H9 (cell line): ENCODE results near the gene MYL9. TPM values are rescaled to one million over a fixed set of nuclear protein-coding genes. Genes with fewer than 3 reads are reported as not detected.

Experiments used
- DNase-seq: peaks from one replicate; pipeline ENCODE4 v3.0.0-alpha.2; 2017
- H2AFZ ChIP-seq: one replicate; pipeline ENCODE4 v1.6.1; 2013; ENCODE audit warnings: mild to moderate bottlenecking, low read length, control low read depth, moderate library complexity
- H2AK5ac ChIP-seq: 2 replicates; pipeline ENCODE4 v1.6.1; 2013; ENCODE audit warnings: low read length, control low read depth, mixed read lengths; ENCODE audit not compliant: insufficient read length
- H2BK120ac ChIP-seq: one replicate; pipeline ENCODE4 v1.6.1; 2013; ENCODE audit warnings: low read depth, mild to moderate bottlenecking, low read length, control low read depth, inconsistent platforms; ENCODE audit not compliant: poor library complexity, severe bottlenecking
- H2BK12ac ChIP-seq: 2 replicates; pipeline ENCODE4 v1.6.1; 2013; ENCODE audit warnings: low read length, control low read depth, mixed read lengths, low read depth; ENCODE audit not compliant: insufficient read length
- H2BK15ac ChIP-seq: 2 replicates; pipeline ENCODE4 v1.6.1; 2013; ENCODE audit warnings: low read depth, low read length, control low read depth
- H2BK20ac ChIP-seq: one replicate; pipeline ENCODE4 v1.6.1; 2013; ENCODE audit warnings: low read depth, mild to moderate bottlenecking, low read length, control low read depth, inconsistent platforms; ENCODE audit not compliant: poor library complexity, severe bottlenecking
- H2BK5ac ChIP-seq: 2 replicates; pipeline ENCODE4 v1.6.1; 2013; ENCODE audit warnings: low read length, control low read depth, mixed read lengths; ENCODE audit not compliant: insufficient read length
- H3K14ac ChIP-seq: 2 replicates; pipeline ENCODE4 v1.6.1; 2013; ENCODE audit warnings: low read length, control low read depth; ENCODE audit not compliant: insufficient read depth
- H3K18ac ChIP-seq: 2 replicates; pipeline ENCODE4 v1.6.1; 2013; ENCODE audit warnings: low read depth, mild to moderate bottlenecking, mixed read lengths, low read length, control low read depth; ENCODE audit not compliant: insufficient read length
- H3K23ac ChIP-seq: 2 replicates; pipeline ENCODE4 v1.6.1; 2013; ENCODE audit warnings: low read length, control low read depth, mixed read lengths, low read depth; ENCODE audit not compliant: insufficient read length
- H3K23me2 ChIP-seq: 2 replicates; pipeline ENCODE4 v1.6.1; 2013; ENCODE audit warnings: low read depth, mild to moderate bottlenecking, mixed read lengths, low read length, control low read depth; ENCODE audit not compliant: insufficient read length, poor library complexity, severe bottlenecking
- H3K27ac ChIP-seq: 2 replicates; pipeline ENCODE4 v1.5.1; 2013; ENCODE audit warnings: low read length, control low read depth, mixed read lengths, low read depth; ENCODE audit not compliant: insufficient read length
- H3K27me3 ChIP-seq: 2 replicates; pipeline ENCODE4 v1.6.1; 2013; ENCODE audit warnings: low read length, control low read depth, inconsistent platforms; ENCODE audit not compliant: insufficient read depth
- H3K4ac ChIP-seq: 2 replicates; pipeline ENCODE4 v1.6.1; 2013; ENCODE audit warnings: low read depth, mild to moderate bottlenecking, control low read depth, inconsistent platforms, low read length, moderate library complexity
- H3K4me1 ChIP-seq: 2 replicates; pipeline ENCODE4 v1.6.1; 2013; ENCODE audit warnings: low read length, control low read depth, inconsistent platforms; ENCODE audit not compliant: insufficient read depth
- H3K4me2 ChIP-seq: 2 replicates; pipeline ENCODE4 v1.6.1; 2013; ENCODE audit warnings: low read length, control low read depth, mixed read lengths; ENCODE audit not compliant: insufficient read length, insufficient read depth
- H3K56ac ChIP-seq: 2 replicates; pipeline ENCODE4 v1.6.1; 2013; ENCODE audit warnings: low read depth, mild to moderate bottlenecking, mixed read lengths, low read length, control low read depth; ENCODE audit not compliant: insufficient read length
- H3K79me1 ChIP-seq: 2 replicates; pipeline ENCODE4 v1.6.1; 2013; ENCODE audit warnings: low read depth, mild to moderate bottlenecking, moderate library complexity, low read length, control low read depth, inconsistent platforms; ENCODE audit not compliant: insufficient read depth, poor library complexity, severe bottlenecking
- H3K79me2 ChIP-seq: 2 replicates; pipeline ENCODE4 v1.6.1; 2013; ENCODE audit warnings: low read length, control low read depth, inconsistent platforms; ENCODE audit not compliant: insufficient read depth
- H3K9ac ChIP-seq: 2 replicates; pipeline ENCODE4 v1.6.1; 2013; ENCODE audit warnings: low read length, control low read depth, mixed read lengths; ENCODE audit not compliant: insufficient read length; ENCODE audit errors: extremely low read depth
- H3K9me3 ChIP-seq: one replicate; pipeline ENCODE4 v1.6.1; 2013; ENCODE audit warnings: low read depth, low read length, inconsistent platforms; ENCODE audit not compliant: control insufficient read depth
- H3T11ph ChIP-seq: one replicate; pipeline ENCODE4 v1.6.1; 2013; ENCODE audit warnings: mild to moderate bottlenecking, low read length, control low read depth, inconsistent platforms
- H4K20me1 ChIP-seq: one replicate; pipeline ENCODE4 v1.6.1; 2013; ENCODE audit not compliant: control insufficient read depth, insufficient read length, insufficient read depth
- H4K5ac ChIP-seq: 2 replicates; pipeline ENCODE4 v1.6.1; 2013; ENCODE audit warnings: low read depth, mild to moderate bottlenecking, mixed read lengths, low read length, control low read depth; ENCODE audit not compliant: insufficient read length
- H4K8ac ChIP-seq: replicated peaks from 2 replicates; pipeline ENCODE4 v1.6.1; 2013; ENCODE audit warnings: low read length, control low read depth, mixed read lengths, low read depth; ENCODE audit not compliant: insufficient read length
- H4K91ac ChIP-seq: 2 replicates; pipeline ENCODE4 v1.6.1; 2013; ENCODE audit warnings: low read depth, mild to moderate bottlenecking, moderate library complexity, mixed read lengths, low read length, control low read depth; ENCODE audit not compliant: insufficient read length
- H3K27ac Mint-ChIP-seq, 3 experiments: 2 replicates in 2 of 3; 3 replicates in 1 of 3; pipeline ENCODE4 v1.8.0; 2020 to 2021; ENCODE audit warnings: mixed read lengths in 3 of 3, mild to moderate bottlenecking in 1 of 3, moderate library complexity in 1 of 3
- H3K27me3 Mint-ChIP-seq: 2 replicates; pipeline ENCODE4 v1.8.0; 2021; ENCODE audit warnings: low read depth, mild to moderate bottlenecking, moderate library complexity, mixed read lengths
- H3K36me3 Mint-ChIP-seq, 3 experiments: 2 replicates in 2 of 3; 3 replicates in 1 of 3; pipeline ENCODE4 v1.8.0; 2020 to 2021; ENCODE audit warnings: low read depth in 3 of 3, mixed read lengths in 3 of 3; ENCODE audit not compliant: insufficient read depth in 1 of 3
- H3K4me1 Mint-ChIP-seq, 2 experiments: 2 replicates each; pipeline ENCODE4 v1.8.0; 2020; ENCODE audit warnings: mixed read lengths in 2 of 2
- H3K4me3 Mint-ChIP-seq, 2 experiments: 2 replicates in 1 of 2; 3 replicates in 1 of 2; pipeline ENCODE4 v1.8.0; 2020 to 2021; ENCODE audit warnings: mild to moderate bottlenecking in 2 of 2, mixed read lengths in 2 of 2, moderate library complexity in 1 of 2
- H3K9me3 Mint-ChIP-seq, 2 experiments: 2 replicates in 1 of 2; 3 replicates in 1 of 2; pipeline ENCODE4 v1.8.0; 2020; ENCODE audit warnings: mild to moderate bottlenecking in 2 of 2, mixed read lengths in 2 of 2, moderate library complexity in 1 of 2
- WGBS: extraction: QIAGEN DNeasy Blood & Tissue Kit; methylation state at CpG from one replicate; pipeline ENCODE4 v1.1.7; 2013; ENCODE audit warnings: missing lambda C conversion rate, low lambda C conversion rate, mixed read lengths; ENCODE audit not compliant: insufficient read length; ENCODE audit errors: extremely low coverage; 5-methylcytosine and 5-hydroxymethylcytosine counted together
- total RNA-seq: library from RNA; stranded (reverse); gene quantifications from 2 replicates; pipeline ENCODE4 v1.2.1, GENCODE V29; 2021
- TF ChIP-seq, protein P1 (sequence below): fragments of 200-600 bp; sonication (generic); conservative IDR thresholded peaks from 3 replicates; pipeline ENCODE4 v1.8.0; 2021; ENCODE audit warnings: antibody characterized with exemption, mild to moderate bottlenecking

Gene MYL9
- total RNA-seq, 1 experiment from 2014 or later, result 218 TPM

DNA sequence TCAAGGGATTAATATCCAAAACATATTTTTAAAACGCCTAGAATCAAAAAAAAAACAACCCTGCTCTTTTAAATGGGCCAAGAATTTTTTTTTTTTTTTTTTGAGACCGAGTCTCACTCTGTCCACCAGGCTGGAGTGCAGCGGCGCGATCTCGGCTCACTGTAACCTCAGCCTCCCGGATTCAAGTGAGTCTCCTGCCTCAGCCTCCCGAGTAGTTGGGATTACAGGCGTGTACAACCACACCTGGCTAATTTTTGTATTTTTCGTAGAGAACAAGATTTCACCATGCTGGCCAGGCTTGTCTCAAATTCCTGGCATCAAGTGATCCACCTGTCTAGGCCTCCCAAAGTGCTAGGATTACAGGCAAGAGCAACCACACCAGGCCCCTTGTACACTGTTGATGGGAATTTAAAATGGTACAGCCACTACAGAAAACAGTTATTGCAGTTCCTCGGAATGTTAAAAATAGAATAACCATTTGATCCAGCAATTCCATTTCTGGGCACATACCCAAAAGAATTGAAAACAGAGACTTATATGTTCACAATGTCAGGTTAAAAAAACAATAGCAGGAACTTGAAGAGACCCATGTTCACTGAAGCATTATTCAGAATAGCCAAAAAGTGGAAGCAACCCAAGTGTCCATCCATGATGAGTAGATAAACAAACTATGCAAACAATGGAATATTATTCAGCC lies 3.1 kb upstream of the MYL9 start:
- no peaks in the 10 kb centered on the region for H3K27me3 ChIP-seq
- no peak overlapping the region for H3K23ac ChIP-seq
- no peak overlapping the region for H2BK12ac ChIP-seq
- no peak overlapping the region for H3K14ac ChIP-seq
- peaks cover 23 to 28% of the 10 kb centered on the region in 2 experiments for H3K4me1 Mint-ChIP-seq
- H2AFZ ChIP-seq, result no peak overlapping the region
- no peak overlapping the region for H3K4me2 ChIP-seq
- no peak overlapping the region for H3T11ph ChIP-seq
- H2BK120ac ChIP-seq, result no peak overlapping the region
- H4K8ac ChIP-seq, result no peak overlapping the region
- no CpG with 5 or more reads among the region's 11 CpGs for WGBS
- TF ChIP-seq, protein P1, sequence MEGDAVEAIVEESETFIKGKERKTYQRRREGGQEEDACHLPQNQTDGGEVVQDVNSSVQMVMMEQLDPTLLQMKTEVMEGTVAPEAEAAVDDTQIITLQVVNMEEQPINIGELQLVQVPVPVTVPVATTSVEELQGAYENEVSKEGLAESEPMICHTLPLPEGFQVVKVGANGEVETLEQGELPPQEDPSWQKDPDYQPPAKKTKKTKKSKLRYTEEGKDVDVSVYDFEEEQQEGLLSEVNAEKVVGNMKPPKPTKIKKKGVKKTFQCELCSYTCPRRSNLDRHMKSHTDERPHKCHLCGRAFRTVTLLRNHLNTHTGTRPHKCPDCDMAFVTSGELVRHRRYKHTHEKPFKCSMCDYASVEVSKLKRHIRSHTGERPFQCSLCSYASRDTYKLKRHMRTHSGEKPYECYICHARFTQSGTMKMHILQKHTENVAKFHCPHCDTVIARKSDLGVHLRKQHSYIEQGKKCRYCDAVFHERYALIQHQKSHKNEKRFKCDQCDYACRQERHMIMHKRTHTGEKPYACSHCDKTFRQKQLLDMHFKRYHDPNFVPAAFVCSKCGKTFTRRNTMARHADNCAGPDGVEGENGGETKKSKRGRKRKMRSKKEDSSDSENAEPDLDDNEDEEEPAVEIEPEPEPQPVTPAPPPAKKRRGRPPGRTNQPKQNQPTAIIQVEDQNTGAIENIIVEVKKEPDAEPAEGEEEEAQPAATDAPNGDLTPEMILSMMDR, result no peak
- no peaks in the 10 kb centered on the region for H3K36me3 Mint-ChIP-seq
- H3K4me1 ChIP-seq, result no peaks in the 10 kb centered on the region; the same call in 1 of the 2 replicates
- H2BK5ac ChIP-seq, result no peak overlapping the region
- H3K4ac ChIP-seq, result no peak overlapping the region
- no peak overlapping the region for H3K9ac ChIP-seq
- H4K91ac ChIP-seq, result no peak overlapping the region
- H3K23me2 ChIP-seq, result no peaks in the 10 kb centered on the region
- H2BK15ac ChIP-seq, result no peak overlapping the region
- H3K9me3 Mint-ChIP-seq, result no peaks in the 10 kb centered on the region
- H3K9me3 ChIP-seq, result no peaks in the 10 kb centered on the region
- H3K79me2 ChIP-seq, result no peaks in the 10 kb centered on the region; the same call in 1 of the 2 replicates
- no peak overlapping the region for H3K56ac ChIP-seq
- no peak overlapping the region for H3K4me3 Mint-ChIP-seq
- H3K27ac ChIP-seq, result no peak overlapping the region
- no peak overlapping the region for H3K18ac ChIP-seq
- no peak overlapping the region for H2AK5ac ChIP-seq
- H3K27me3 Mint-ChIP-seq, result no peaks in the 10 kb centered on the region; the same call in 1 of the 2 replicates
- H2BK20ac ChIP-seq, result no peak overlapping the region
- no peak overlapping the region for H4K5ac ChIP-seq
- DNase-seq, result no peak
- no peak overlapping the region for H3K27ac Mint-ChIP-seq
- peaks cover 3% of the 10 kb centered on the region for H4K20me1 ChIP-seq
- no peaks in the 10 kb centered on the region for H3K79me1 ChIP-seq
